Loucy (cell line): ENCODE data around the gene PLPP1.
"Not testable (repeated sequence)": the region's sequence is repeated elsewhere in the genome, so short reads cannot be mapped to it uniquely, and the experiment has no call there.

ENCODE experiments used
- H2AFZ ChIP-seq: fragments of 200-600 bp; sonication (generic); 2 replicates; pipeline ENCODE4 v1.6.0; 2016; ENCODE audit warnings: antibody characterized with exemption, mild to moderate bottlenecking, low read length, moderate library complexity
- H3F3A ChIP-seq: fragments of 200-600 bp; 2 replicates; pipeline ENCODE4 v1.6.0; 2016; ENCODE audit warnings: antibody characterized with exemption, low read depth, mild to moderate bottlenecking
- H3K27me3 ChIP-seq: fragments of 200-600 bp; sonication (generic); 2 replicates; pipeline ENCODE4 v1.6.1; 2014; ENCODE audit warnings: low read length, mild to moderate bottlenecking; ENCODE audit not compliant: insufficient read depth, poor library complexity, severe bottlenecking
- H3K36me3 ChIP-seq: fragments of 200-600 bp; sonication (generic); 2 replicates; pipeline ENCODE4 v1.6.1; 2016; ENCODE audit warnings: low read length; ENCODE audit not compliant: insufficient read depth
- H3K4me1 ChIP-seq: fragments of 200-600 bp; sonication (generic); 2 replicates; pipeline ENCODE4 v1.5.1; 2014; ENCODE audit warnings: low read length, mild to moderate bottlenecking; ENCODE audit not compliant: insufficient read depth, poor library complexity, severe bottlenecking
- H3K4me2 ChIP-seq: fragments of 200-600 bp; sonication (generic); 2 replicates; pipeline ENCODE4 v1.6.0; 2014; ENCODE audit warnings: antibody characterized with exemption, low read length, low read depth, mild to moderate bottlenecking; ENCODE audit not compliant: poor library complexity, severe bottlenecking
- H3K4me3 ChIP-seq: fragments of 200-600 bp; sonication (generic); 2 replicates; pipeline ENCODE4 v1.5.1; 2014; ENCODE audit warnings: low read length, mild to moderate bottlenecking, mixed read lengths; ENCODE audit not compliant: poor library complexity, severe bottlenecking
- H3K79me2 ChIP-seq: fragments of 200-600 bp; sonication (generic); 2 replicates; pipeline ENCODE4 v1.6.1; 2014; ENCODE audit warnings: low read length; ENCODE audit not compliant: insufficient read depth
- H3K9ac ChIP-seq: fragments of 200-600 bp; sonication (generic); 2 replicates; pipeline ENCODE4 v1.6.0; 2014; ENCODE audit warnings: mild to moderate bottlenecking, low read depth, low read length, moderate library complexity; ENCODE audit not compliant: poor library complexity, severe bottlenecking
- H3K9me2 ChIP-seq: fragments of 200-600 bp; sonication (generic); replicated peaks from 2 replicates; pipeline ENCODE4 v1.6.1; 2016; ENCODE audit warnings: low read depth, low read length, mixed read lengths
- H3K9me3 ChIP-seq: fragments of 200-600 bp; sonication (generic); 2 replicates; pipeline ENCODE4 v1.6.1; 2014; ENCODE audit warnings: mild to moderate bottlenecking, antibody characterized with exemption, low read length, low read depth; ENCODE audit not compliant: insufficient read depth
- H4K20me1 ChIP-seq: fragments of 200-600 bp; sonication (generic); 2 replicates; pipeline ENCODE4 v1.6.0; 2014; ENCODE audit warnings: antibody characterized with exemption, low read length, mild to moderate bottlenecking; ENCODE audit not compliant: insufficient read depth, poor library complexity, severe bottlenecking
- EZH2phosphoT487 ChIP-seq: fragments of 200-600 bp; IDR thresholded peaks from 2 replicates; pipeline ENCODE4 v1.6.1; 2018; ENCODE audit warnings: antibody characterized with exemption, mild to moderate bottlenecking, moderate library complexity, borderline replicate concordance
- TF ChIP-seq, protein P1 (sequence below): fragments of 200-600 bp; sonication (generic); conservative IDR thresholded peaks from 2 replicates; pipeline ENCODE4 v1.5.1; 2014; ENCODE audit warnings: mild to moderate bottlenecking, antibody characterized with exemption, low read length

The PLPP1 gene

DNA sequence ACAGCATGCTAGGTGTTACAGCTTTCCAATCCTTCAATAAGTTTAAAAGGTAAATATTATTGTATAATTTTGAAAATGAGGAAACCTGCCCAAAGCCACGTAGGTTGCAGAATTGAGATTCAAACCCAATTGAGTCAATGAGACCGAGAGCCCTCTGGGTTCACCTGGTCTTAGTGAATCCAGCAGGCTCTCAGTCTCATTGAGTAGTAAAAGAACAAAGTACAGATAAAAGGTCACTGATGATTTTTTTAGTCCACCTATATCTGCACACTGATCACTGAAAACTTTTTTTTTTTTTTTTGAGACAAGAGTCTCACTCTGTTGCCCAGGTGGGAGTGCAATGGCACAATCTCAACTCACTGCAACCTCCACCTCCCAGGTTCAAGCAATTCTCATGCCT lies 27.2 kb downstream of the PLPP1 start:
- H3F3A ChIP-seq, result no peaks in the 10 kb centered on the region
- H3K9me3 ChIP-seq, result no peaks in the 10 kb centered on the region
- H3K9ac ChIP-seq, result no peak overlapping the region
- no peak overlapping the region for H3K4me2 ChIP-seq
- no peaks in the 10 kb centered on the region for H3K79me2 ChIP-seq
- no peaks in the 10 kb centered on the region for H3K36me3 ChIP-seq
- no peaks in the 10 kb centered on the region for H3K9me2 ChIP-seq
- H3K4me3 ChIP-seq, result no peak overlapping the region
- H2AFZ ChIP-seq, result no peak overlapping the region
- H3K4me1 ChIP-seq, result peaks cover 6% of the 10 kb centered on the region
- no peaks in the 10 kb centered on the region for H3K27me3 ChIP-seq
- no peaks in the 10 kb centered on the region for H4K20me1 ChIP-seq
- TF ChIP-seq, protein P1, sequence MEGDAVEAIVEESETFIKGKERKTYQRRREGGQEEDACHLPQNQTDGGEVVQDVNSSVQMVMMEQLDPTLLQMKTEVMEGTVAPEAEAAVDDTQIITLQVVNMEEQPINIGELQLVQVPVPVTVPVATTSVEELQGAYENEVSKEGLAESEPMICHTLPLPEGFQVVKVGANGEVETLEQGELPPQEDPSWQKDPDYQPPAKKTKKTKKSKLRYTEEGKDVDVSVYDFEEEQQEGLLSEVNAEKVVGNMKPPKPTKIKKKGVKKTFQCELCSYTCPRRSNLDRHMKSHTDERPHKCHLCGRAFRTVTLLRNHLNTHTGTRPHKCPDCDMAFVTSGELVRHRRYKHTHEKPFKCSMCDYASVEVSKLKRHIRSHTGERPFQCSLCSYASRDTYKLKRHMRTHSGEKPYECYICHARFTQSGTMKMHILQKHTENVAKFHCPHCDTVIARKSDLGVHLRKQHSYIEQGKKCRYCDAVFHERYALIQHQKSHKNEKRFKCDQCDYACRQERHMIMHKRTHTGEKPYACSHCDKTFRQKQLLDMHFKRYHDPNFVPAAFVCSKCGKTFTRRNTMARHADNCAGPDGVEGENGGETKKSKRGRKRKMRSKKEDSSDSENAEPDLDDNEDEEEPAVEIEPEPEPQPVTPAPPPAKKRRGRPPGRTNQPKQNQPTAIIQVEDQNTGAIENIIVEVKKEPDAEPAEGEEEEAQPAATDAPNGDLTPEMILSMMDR, result no peak
- no peak for TF ChIP-seq EZH2phosphoT487

DNA sequence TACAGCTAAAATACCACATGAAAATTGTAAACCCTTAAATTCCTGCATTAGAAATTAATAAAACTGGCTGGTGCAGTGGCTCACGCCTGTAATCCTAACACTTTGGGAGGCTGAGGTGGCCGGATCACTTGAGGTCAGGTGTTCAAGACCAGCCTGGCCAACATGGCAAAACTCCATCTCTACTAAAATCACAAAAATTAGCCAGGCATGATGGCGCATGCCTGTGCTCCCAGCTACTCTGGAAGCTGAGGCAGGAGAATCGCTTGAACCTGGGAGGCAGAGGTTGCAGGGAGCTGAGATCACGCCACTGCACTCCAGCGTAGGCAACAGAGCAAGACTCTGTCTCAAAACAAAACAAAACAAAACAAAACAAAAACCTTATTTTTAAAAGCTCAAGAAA lies 29.1 kb downstream of the PLPP1 start:
- H3F3A ChIP-seq, H3K9me2 ChIP-seq, H3K9ac ChIP-seq, H3K4me3 ChIP-seq, H3K79me2 ChIP-seq, H3K9me3 ChIP-seq, H2AFZ ChIP-seq, H3K4me1 ChIP-seq, H3K4me2 ChIP-seq, H3K36me3 ChIP-seq, H3K27me3 ChIP-seq, H4K20me1 ChIP-seq: not testable (repeated sequence)

DNA sequence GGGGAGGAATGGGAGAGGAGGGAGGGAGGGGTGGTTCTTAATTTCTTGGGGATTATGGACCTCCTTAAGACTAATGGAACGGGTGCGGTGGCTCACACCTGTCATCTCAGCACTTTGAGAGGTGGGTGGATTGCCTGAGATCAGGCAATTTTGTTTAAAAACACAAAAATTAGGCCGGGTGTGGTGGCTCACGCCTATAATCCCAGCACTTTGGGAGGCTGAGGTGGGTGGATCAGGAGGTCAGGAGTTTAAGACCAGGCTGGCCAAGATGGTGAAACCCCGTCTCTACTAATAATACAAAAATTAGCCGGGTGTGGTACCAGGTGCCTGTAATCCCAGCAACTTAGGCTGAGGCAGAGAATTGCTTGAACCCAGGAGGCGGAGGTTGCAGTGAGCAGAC lies 30.8 kb downstream of the PLPP1 start:
- H3K9ac ChIP-seq, H3K4me3 ChIP-seq, H3K4me2 ChIP-seq, H3K9me2 ChIP-seq, H3K79me2 ChIP-seq, H3K4me1 ChIP-seq, H4K20me1 ChIP-seq, H3F3A ChIP-seq, H2AFZ ChIP-seq, H3K36me3 ChIP-seq, H3K27me3 ChIP-seq, H3K9me3 ChIP-seq: not testable (repeated sequence)

DNA sequence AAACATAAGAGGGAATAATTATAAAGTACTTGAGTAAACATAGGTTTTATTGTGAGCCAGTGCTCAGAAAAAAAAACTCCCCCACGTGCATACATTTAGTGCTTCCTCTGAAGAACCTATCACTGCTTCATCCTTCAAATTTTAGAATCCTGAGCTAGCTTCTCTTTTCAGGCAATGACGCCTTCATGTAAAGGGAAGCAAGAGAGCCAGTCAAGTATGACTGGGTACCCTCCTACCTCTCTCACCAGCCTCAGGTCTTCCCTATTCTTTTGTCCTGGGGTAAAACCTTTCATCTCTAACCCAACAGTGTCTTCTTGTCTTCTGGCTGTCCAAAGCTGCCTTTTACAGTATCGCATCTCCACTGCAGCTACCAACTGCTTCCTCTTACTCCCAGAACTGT lies 32.0 kb downstream of the PLPP1 start:
- Histone ChIP-seq H3K9me2 (no peaks in the 10 kb centered on the region), H3K9me3 (no peaks in the 10 kb centered on the region), H3K9ac (no peak overlapping the region), H2AFZ (no peak overlapping the region), H3K4me2 (no peak overlapping the region), H3K27me3 (no peaks in the 10 kb centered on the region), H3F3A (no peaks in the 10 kb centered on the region), H3K4me1 (peaks cover 6% of the 10 kb centered on the region), H4K20me1 (no peaks in the 10 kb centered on the region), H3K4me3 (no peak overlapping the region), H3K79me2 (0 out of 2 replicates have a peak, but pooled peaks cover 5% of the 10 kb centered on the region), H3K36me3 (no peaks in the 10 kb centered on the region)
- no peak for TF ChIP-seq EZH2phosphoT487
- TF ChIP-seq, protein P1, result no peak
